C4-2B (cell line): ENCODE results near the gene EPHB4.

Experiments used
- CTCF ChIP-seq: fragments of 450-650 bp; conservative IDR thresholded peaks from 2 replicates; pipeline ENCODE4 v1.5.1; 2017; ENCODE audit warnings: mild to moderate bottlenecking
- ZFX ChIP-seq: fragments of 450-650 bp; IDR thresholded peaks from 2 replicates; pipeline ENCODE4 v1.6.1; 2017

GRCh38 chr7:100803398-100804161 lies 23.7 kb downstream of the EPHB4 start:
- TF ChIP-seq CTCF (no peak), ZFX (no peak)
